ENCODE results near the gene DHX36. TPM values are rescaled to one million over a fixed set of nuclear protein-coding genes. Genes with fewer than 3 reads are reported as not detected.
A peak's percentile ranks its signal among the peaks of the same experiment; 100 is the strongest.

The DHX36 gene
- polyA plus RNA-seq, 3 donors, result 4.7 to 31.5 (median 5.7) TPM

GRCh38 chr3:154310840-154311239, 13.4 kb downstream of the DHX36 start:
- intact Hi-C loops (cut with micrococcal nuclease), result no loop called here
- Histone ChIP-seq H4K20me1 (ENCODE audit: insufficient read depth, low read length) (peaks cover 5% of the 10 kb centered on the region), H3K36me3 (replicated peaks in 1 of 2; ENCODE audit: control insufficient read depth in 1 of 2, insufficient read depth in 2 of 2, low read length in 2 of 2) (peaks cover 73 to 91% of the 10 kb centered on the region in 2 donors), H3K4me3 (replicated peaks in 1 of 3; ENCODE audit: low read depth in 2 of 3, low read length in 3 of 3) (no peak overlapping the region), H3K79me2 (ENCODE audit: insufficient read depth, low read length) (peaks cover 14% of the 10 kb centered on the region), H3K27me3 (ENCODE audit: control insufficient read depth in 2 of 2, insufficient read depth in 2 of 2, low read length in 2 of 2) (no peaks in the 10 kb centered on the region), H3K9me3 (replicated peaks in 1 of 2; ENCODE audit: control insufficient read depth in 1 of 2, insufficient read depth in 1 of 2, low read length in 2 of 2) (no peaks in the 10 kb centered on the region), H3K27ac (ENCODE audit: low read depth in 1 of 2, low read length in 2 of 2) (no peak overlapping the region), H3K4me2 (replicated peaks; ENCODE audit: extremely low read depth, low read length, poor library complexity, severe bottlenecking) (no peak overlapping the region), H3K9ac (ENCODE audit: insufficient read depth, low read length, poor library complexity, severe bottlenecking) (no peak overlapping the region), H2AFZ (ENCODE audit: insufficient read depth, low read depth, low read length, poor library complexity, severe bottlenecking) (no peak overlapping the region), H3K4me1 (ENCODE audit: control insufficient read depth in 1 of 2, insufficient read depth in 2 of 2, low read length in 2 of 2) (no peaks in the 10 kb centered on the region)
- H3K4me1 Mint-ChIP-seq, result no peaks in the 10 kb centered on the region
- H3K9me3 Mint-ChIP-seq, result no peaks in the 10 kb centered on the region
- H3K36me3 Mint-ChIP-seq, result peaks cover 71 to 85% of the 10 kb centered on the region in 2 donors
- no peaks in the 10 kb centered on the region for H3K27me3 Mint-ChIP-seq (ENCODE audit: low read depth in 3 of 3)
- peak overlapping the region in 1 of 7 donors; percentile 31 for H3K27ac Mint-ChIP-seq
- no peak for TF ChIP-seq CTCF (IDR thresholded peaks at IDR 0.05)
- no peak overlapping the region for H3K4me3 Mint-ChIP-seq
- no peak for DNase-seq

GRCh38 chr3:154307363-154307762, 16.9 kb downstream of the DHX36 start:
- Histone ChIP-seq H3K27ac (ENCODE audit: low read depth in 1 of 2, low read length in 2 of 2) (no peak overlapping the region), H3K4me2 (replicated peaks; ENCODE audit: extremely low read depth, low read length, poor library complexity, severe bottlenecking) (no peak overlapping the region), H3K9me3 (replicated peaks in 1 of 2; ENCODE audit: control insufficient read depth in 1 of 2, insufficient read depth in 1 of 2, low read length in 2 of 2) (no peaks in the 10 kb centered on the region), H4K20me1 (ENCODE audit: insufficient read depth, low read length) (no peaks in the 10 kb centered on the region), H3K36me3 (replicated peaks in 1 of 2; ENCODE audit: control insufficient read depth in 1 of 2, insufficient read depth in 2 of 2, low read length in 2 of 2) (peaks cover 82 to 94% of the 10 kb centered on the region in 2 donors), H3K4me3 (replicated peaks in 1 of 3; ENCODE audit: low read depth in 2 of 3, low read length in 3 of 3) (no peak overlapping the region), H2AFZ (ENCODE audit: insufficient read depth, low read depth, low read length, poor library complexity, severe bottlenecking) (no peak overlapping the region), H3K4me1 (ENCODE audit: control insufficient read depth in 1 of 2, insufficient read depth in 2 of 2, low read length in 2 of 2) (no peaks in the 10 kb centered on the region), H3K9ac (ENCODE audit: insufficient read depth, low read length, poor library complexity, severe bottlenecking) (no peak overlapping the region), H3K79me2 (ENCODE audit: insufficient read depth, low read length) (no peaks in the 10 kb centered on the region), H3K27me3 (ENCODE audit: control insufficient read depth in 2 of 2, insufficient read depth in 2 of 2, low read length in 2 of 2) (no peaks in the 10 kb centered on the region)
- TF ChIP-seq CTCF (IDR thresholded peaks at IDR 0.05), result no peak
- intact Hi-C loops (cut with micrococcal nuclease), result no loop called here
- Mint-ChIP-seq H3K27ac (no peak overlapping the region), H3K36me3 (peaks cover 75 to 89% of the 10 kb centered on the region in 2 donors), H3K4me3 (no peak overlapping the region), H3K4me1 (no peaks in the 10 kb centered on the region), H3K27me3 (ENCODE audit: low read depth in 3 of 3) (no peaks in the 10 kb centered on the region), H3K9me3 (no peaks in the 10 kb centered on the region)
- DNase-seq, result no peak

All from CD14-positive monocyte (primary cell).